A549 (cell line): ENCODE data around the gene POLR2H. TPM values are rescaled to one million over a fixed set of nuclear protein-coding genes. Genes with fewer than 3 reads are reported as not detected.

ENCODE experiments used
- ATAC-seq, 2 experiments: fragments of 200-7000 bp in 1 of 2; fragments of >200 bp in 1 of 2; cut with Nextera tagmentation in 1 of 2; cut with Tn5 transposase in 1 of 2; 3 replicates each; pipeline versions ENCODE4 v1.8.0 to v1.9.1; 2018 to 2020; ENCODE audit warnings: mild to moderate bottlenecking in 1 of 2, moderate library complexity in 1 of 2
- CTCF ChIA-PET: fragments of 300-600 bp; sonication (Branson Sonifier 250); formaldehyde crosslinking; extraction: SDS; loops from one replicate; lab custom pipeline; 2021; ENCODE audit warnings: antibody characterized with exemption, inconsistent platforms; lab: Yijun Ruan, JAX
- POLR2A ChIA-PET: fragments of 350-600 bp; formaldehyde crosslinking; extraction: SDS; loops from one replicate; lab custom pipeline; 2021; ENCODE audit warnings: antibody characterized with exemption, inconsistent platforms; lab: Yijun Ruan, JAX
- DNase-seq, 2 experiments: peaks; one replicate each; pipeline versions ENCODE4 v3.0.0 to v3.0.0-alpha.2; 2011 to 2016; ENCODE audit warnings: low read depth in 1 of 2, low spot score in 1 of 2
- FAIRE-seq: peaks from 2 replicates; lab custom pipeline; 2011; peaks lifted over from hg19 to GRCh38; lab: Jason Lieb, UNC
- H3K27ac ChIP-seq, 2 experiments: fragments of >200 bp; sonication (Bioruptor Twin); formaldehyde crosslinking; 3 replicates each; pipeline ENCODE4 v1.5.1; 2016 to 2017
- H3K4me1 ChIP-seq: fragments of >200 bp; sonication (Bioruptor Twin); formaldehyde crosslinking; 3 replicates; pipeline ENCODE4 v1.6.1; 2016
- H3K4me2 ChIP-seq: fragments of >200 bp; sonication (Bioruptor Twin); formaldehyde crosslinking; 3 replicates; pipeline ENCODE4 v1.6.1; 2016
- H3K4me3 ChIP-seq: fragments of >200 bp; sonication (Bioruptor Twin); formaldehyde crosslinking; 3 replicates; pipeline ENCODE4 v1.5.1; 2016
- H3K9me3 ChIP-seq: fragments of >200 bp; sonication (Bioruptor Twin); formaldehyde crosslinking; 3 replicates; pipeline ENCODE4 v1.6.1; 2016
- CHD2 ChIP-seq: fragments of 150-350 bp; IDR thresholded peaks from 2 replicates; pipeline ENCODE4 v1.6.1; 2014; ENCODE audit warnings: low read length; ENCODE audit not compliant: partially characterized antibody
- CHD4 ChIP-seq: fragments of 200-600 bp; sonication (generic); IDR thresholded peaks from 2 replicates; pipeline ENCODE4 v1.6.1; 2016; ENCODE audit warnings: antibody characterized with exemption, mild to moderate bottlenecking, borderline replicate concordance
- EHF ChIP-seq: fragments of 250-450 bp; sonication (Bioruptor Pico); IDR thresholded peaks from 2 replicates; pipeline ENCODE4 v1.5.0; 2020; ENCODE audit warnings: mild to moderate bottlenecking
- EHMT2 ChIP-seq: fragments of 200-600 bp; sonication (generic); IDR thresholded peaks from 2 replicates; pipeline ENCODE4 v1.6.1; 2016; ENCODE audit warnings: antibody characterized with exemption, low read depth, mild to moderate bottlenecking, moderate library complexity
- EP300 ChIP-seq, 2 experiments: fragments of >200 bp; sonication (Bioruptor Twin); formaldehyde crosslinking; IDR thresholded peaks; 2 replicates in 1 of 2; 3 replicates in 1 of 2; pipeline ENCODE4 v1.6.1; 2016 to 2017
- ESRRA ChIP-seq: fragments of 150-350 bp; IDR thresholded peaks from 2 replicates; pipeline ENCODE4 v1.6.1; 2014; ENCODE audit warnings: mild to moderate bottlenecking, low read length, borderline replicate concordance
- FOSL2 ChIP-seq, 2 experiments: fragments of 450-650 bp in 1 of 2; fragments of >200 bp in 1 of 2; sonication (Bioruptor Twin) in 1 of 2; formaldehyde crosslinking; IDR thresholded peaks; 2 replicates each; pipeline versions ENCODE4 v1.5.0 to v1.6.1; 2016 to 2020; ENCODE audit warnings: mild to moderate bottlenecking in 1 of 2, moderate library complexity in 1 of 2
- FOXS1 ChIP-seq: fragments of 250-450 bp; sonication (Bioruptor Pico); IDR thresholded peaks from 2 replicates; pipeline ENCODE4 v1.5.0; 2020; ENCODE audit warnings: mild to moderate bottlenecking, moderate library complexity
- HEYL ChIP-seq: fragments of 250-450 bp; sonication (Bioruptor Pico); IDR thresholded peaks from 2 replicates; pipeline ENCODE4 v1.8.0; 2021; ENCODE audit warnings: mild to moderate bottlenecking, moderate library complexity
- HOXA7 ChIP-seq: fragments of 250-450 bp; sonication (Bioruptor Pico); IDR thresholded peaks from 2 replicates; pipeline ENCODE4 v1.5.0; 2020; ENCODE audit warnings: mild to moderate bottlenecking, moderate library complexity
- JUNB ChIP-seq: fragments of >200 bp; sonication (Bioruptor Twin); formaldehyde crosslinking; IDR thresholded peaks from 2 replicates; pipeline ENCODE4 v1.6.1; 2016
- KDM5A ChIP-seq: fragments of 200-600 bp; sonication (generic); IDR thresholded peaks from 2 replicates; pipeline ENCODE4 v1.6.1; 2016; ENCODE audit warnings: antibody characterized with exemption, mild to moderate bottlenecking
- NFE2L2 ChIP-seq: fragments of 150-350 bp; conservative IDR thresholded peaks from 2 replicates; pipeline ENCODE4 v1.6.1; 2014; ENCODE audit warnings: low read length
- NPAS2 ChIP-seq: fragments of 250-450 bp; sonication (Bioruptor Pico); IDR thresholded peaks from 2 replicates; pipeline ENCODE4 v1.8.0; 2022; ENCODE audit warnings: mild to moderate bottlenecking, moderate library complexity, borderline replicate concordance
- POLR2A ChIP-seq: IDR thresholded peaks from 2 replicates; pipeline ENCODE4 v1.6.1; 2012; ENCODE audit warnings: mild to moderate bottlenecking, low read length
- POLR2AphosphoS2 ChIP-seq: conservative IDR thresholded peaks from 2 replicates; pipeline ENCODE4 v1.6.1; 2012; ENCODE audit warnings: low read length, improper control_type of control experiment, inconsistent platforms
- RCOR1 ChIP-seq: fragments of 150-350 bp; IDR thresholded peaks from 2 replicates; pipeline ENCODE4 v1.6.1; 2014; ENCODE audit warnings: antibody characterized with exemption, low read length, low read depth
- RFX5 ChIP-seq: fragments of 450-650 bp; IDR thresholded peaks from 2 replicates; pipeline ENCODE4 v1.7.1; 2014; ENCODE audit warnings: antibody characterized with exemption, mild to moderate bottlenecking, moderate library complexity
- RNF2 ChIP-seq: fragments of 200-600 bp; sonication (generic); IDR thresholded peaks from 2 replicates; pipeline ENCODE4 v1.6.1; 2016; ENCODE audit warnings: low read depth, mild to moderate bottlenecking, antibody characterized with exemption, moderate library complexity, borderline replicate concordance
- SMC3 ChIP-seq: fragments of >200 bp; sonication (Bioruptor Twin); formaldehyde crosslinking; IDR thresholded peaks from 3 replicates; pipeline ENCODE4 v1.6.1; 2018; ENCODE audit warnings: inconsistent platforms
- TFCP2L1 ChIP-seq: fragments of 250-450 bp; sonication (Bioruptor Pico); IDR thresholded peaks from 2 replicates; pipeline ENCODE4 v1.5.0; 2021; ENCODE audit warnings: mild to moderate bottlenecking
- ZC3H11A ChIP-seq: fragments of 450-650 bp; IDR thresholded peaks from 2 replicates; pipeline ENCODE4 v1.6.1; 2014; ENCODE audit warnings: antibody characterized with exemption, mild to moderate bottlenecking
- ZFP36 ChIP-seq: fragments of 450-650 bp; IDR thresholded peaks from 2 replicates; pipeline ENCODE4 v1.6.1; 2014; ENCODE audit warnings: borderline replicate concordance; ENCODE audit not compliant: partially characterized antibody
- ZSCAN20 ChIP-seq: fragments of 250-450 bp; sonication (Bioruptor Pico); IDR thresholded peaks from 2 replicates; pipeline ENCODE4 v1.8.0; 2022; ENCODE audit warnings: mild to moderate bottlenecking, moderate library complexity
- WGBS: methylation state at CpG from one replicate; pipeline ENCODE4 v1.1.6; 2017; ENCODE audit errors: missing lambda C conversion rate; 5-methylcytosine and 5-hydroxymethylcytosine counted together
- polyA plus RNA-seq, 4 experiments: library from polyadenylated mRNA; depleted of rRNA in 3 of 4; stranded (reverse); fragments of >200 nt; fragmentation: RNase III in 1 of 4; extraction: RNeasy Plus Mini Kit Qiagen cat#74134 plus additional on column Dnase treatment in 1 of 4; gene quantifications; 2 replicates in 3 of 4; 3 replicates in 1 of 4; pipeline ENCODE4 v1.2.3, GENCODE V29; 2011 to 2017
- TF ChIP-seq, protein P1 (sequence below): fragments of 150-350 bp; IDR thresholded peaks from 2 replicates; pipeline ENCODE4 v1.6.1; 2014; ENCODE audit warnings: low read depth, mild to moderate bottlenecking, low read length
- TF ChIP-seq, protein P2 (sequence below): fragments of >200 bp; sonication (Bioruptor Twin); formaldehyde crosslinking; IDR thresholded peaks from 2 replicates; pipeline ENCODE4 v1.6.1; 2016
- TF ChIP-seq, protein P3 (sequence below): IDR thresholded peaks from 2 replicates; pipeline ENCODE4 v1.6.1; 2012; ENCODE audit warnings: low read depth, borderline replicate concordance
- TF ChIP-seq, protein P4 (sequence below): IDR thresholded peaks from 2 replicates; pipeline ENCODE4 v1.6.1; 2012
- TF ChIP-seq, protein P5 (sequence below): fragments of 200-600 bp; sonication (generic); IDR thresholded peaks from 2 replicates; pipeline ENCODE4 v1.6.1; 2016; ENCODE audit warnings: antibody characterized with exemption, mild to moderate bottlenecking, moderate library complexity

POLR2H gene
- polyA plus RNA-seq, 2 of the 4 experiments (the other 2 are of a cell fraction) = 104 to 127 TPM

DNA sequence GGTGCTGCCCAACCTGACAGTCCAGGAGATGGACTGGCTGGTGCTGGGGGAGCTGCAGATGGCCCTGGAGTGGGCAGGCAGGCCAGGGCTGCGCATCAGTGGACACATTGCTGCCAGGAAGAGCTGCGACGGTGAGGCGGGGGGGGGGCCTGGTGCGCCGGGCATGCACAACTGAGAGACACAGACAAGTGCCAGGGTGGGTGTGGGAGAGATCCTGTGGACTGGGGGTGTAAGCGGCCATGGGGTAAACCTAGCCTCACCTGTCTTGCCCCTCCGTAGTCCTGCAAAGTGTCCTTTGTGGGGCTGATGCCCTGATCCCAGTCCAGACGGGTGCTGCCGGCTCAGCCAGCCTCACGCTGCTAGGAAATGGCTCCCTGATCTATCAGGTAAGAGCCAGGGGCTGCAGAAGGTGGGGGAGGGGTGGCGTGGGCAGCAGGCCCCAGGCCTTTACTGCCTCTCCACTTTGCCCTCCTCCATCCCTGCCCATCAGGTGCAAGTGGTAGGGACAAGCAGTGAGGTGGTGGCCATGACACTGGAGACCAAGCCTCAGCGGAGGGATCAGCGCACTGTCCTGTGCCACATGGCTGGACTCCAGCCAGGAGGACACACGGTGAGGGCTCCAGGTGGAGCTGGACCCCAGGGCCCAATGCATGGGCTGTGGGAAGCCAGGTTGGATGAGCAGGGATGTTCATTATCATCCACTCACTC, 21.7 kb downstream of the POLR2H start:
- TF ChIP-seq SMC3 (no peak), ZC3H11A (no peak)
- TF ChIP-seq, protein P1, sequence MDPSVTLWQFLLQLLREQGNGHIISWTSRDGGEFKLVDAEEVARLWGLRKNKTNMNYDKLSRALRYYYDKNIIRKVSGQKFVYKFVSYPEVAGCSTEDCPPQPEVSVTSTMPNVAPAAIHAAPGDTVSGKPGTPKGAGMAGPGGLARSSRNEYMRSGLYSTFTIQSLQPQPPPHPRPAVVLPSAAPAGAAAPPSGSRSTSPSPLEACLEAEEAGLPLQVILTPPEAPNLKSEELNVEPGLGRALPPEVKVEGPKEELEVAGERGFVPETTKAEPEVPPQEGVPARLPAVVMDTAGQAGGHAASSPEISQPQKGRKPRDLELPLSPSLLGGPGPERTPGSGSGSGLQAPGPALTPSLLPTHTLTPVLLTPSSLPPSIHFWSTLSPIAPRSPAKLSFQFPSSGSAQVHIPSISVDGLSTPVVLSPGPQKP = no peak
- WGBS = 84% methylated on average over 8 of the region's 15 CpGs
- Histone ChIP-seq H3K9me3 (no peaks in the 10 kb centered on the region), H3K4me2 (no peak overlapping the region), H3K4me3 (no peak overlapping the region), H3K27ac (no peak overlapping the region), H3K4me1 (no peaks in the 10 kb centered on the region)
- ChIA-PET CTCF (interaction anchor here (0.6 to 3.3 kb wide), 4 partner anchors 11 to 1591 kb away, joined by 3 to 16 read pairs (median 10); no protein-coding TSS in a partner anchor), POLR2A (no interaction called here)
- no peak for DNase-seq
- no peak for FAIRE-seq
- ATAC-seq = no peak

DNA sequence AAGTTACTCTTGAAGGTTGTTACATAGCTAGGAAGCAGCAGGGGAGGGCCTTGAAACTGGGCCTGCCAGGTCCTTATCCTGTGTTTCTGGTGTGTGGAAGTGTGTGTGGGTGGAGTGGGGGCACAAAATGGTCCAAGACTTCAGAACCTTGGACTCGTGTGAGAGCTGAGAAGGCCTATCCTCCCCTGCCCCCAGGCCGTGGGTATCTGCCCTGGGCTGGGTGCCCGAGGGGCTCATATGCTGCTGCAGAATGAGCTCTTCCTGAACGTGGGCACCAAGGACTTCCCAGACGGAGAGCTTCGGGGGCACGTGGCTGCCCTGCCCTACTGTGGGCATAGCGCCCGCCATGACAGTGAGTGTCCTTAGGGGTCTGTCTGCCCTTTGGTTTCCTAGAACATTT, 22.8 kb downstream of the POLR2H start:
- FAIRE-seq = no peak
- no peak overlapping the region for H3K4me3 ChIP-seq
- ChIA-PET POLR2A (no interaction called here), CTCF (interaction anchor here (0.5 to 3.3 kb wide), 4 partner anchors 13 to 156 kb away, joined by 3 to 16 read pairs (median 8); no protein-coding TSS in a partner anchor)
- TF ChIP-seq, protein P2, sequence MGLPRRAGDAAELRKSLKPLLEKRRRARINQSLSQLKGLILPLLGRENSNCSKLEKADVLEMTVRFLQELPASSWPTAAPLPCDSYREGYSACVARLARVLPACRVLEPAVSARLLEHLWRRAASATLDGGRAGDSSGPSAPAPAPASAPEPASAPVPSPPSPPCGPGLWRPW = no peak
- TF ChIP-seq RNF2 (no peak), POLR2A (no peak), EHMT2 (no peak), EP300 (IDR thresholded peaks at IDR 0.05) (no peak), CHD2 (no peak), ESRRA (no peak), HOXA7 (CRISPR knock-in tag) (no peak), ZFP36 (no peak), TFCP2L1 (no peak), RFX5 (no peak), EHF (CRISPR knock-in tag) (no peak), POLR2AphosphoS2 (no peak)
- TF ChIP-seq, protein P3, sequence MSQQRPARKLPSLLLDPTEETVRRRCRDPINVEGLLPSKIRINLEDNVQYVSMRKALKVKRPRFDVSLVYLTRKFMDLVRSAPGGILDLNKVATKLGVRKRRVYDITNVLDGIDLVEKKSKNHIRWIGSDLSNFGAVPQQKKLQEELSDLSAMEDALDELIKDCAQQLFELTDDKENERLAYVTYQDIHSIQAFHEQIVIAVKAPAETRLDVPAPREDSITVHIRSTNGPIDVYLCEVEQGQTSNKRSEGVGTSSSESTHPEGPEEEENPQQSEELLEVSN = no peak
- H3K4me2 ChIP-seq = no peak overlapping the region
- DNase-seq = no peak
- H3K4me1 ChIP-seq = no peaks in the 10 kb centered on the region
- ATAC-seq = no peak
- no peak overlapping the region for H3K27ac ChIP-seq
- no peaks in the 10 kb centered on the region for H3K9me3 ChIP-seq
- 56% methylated on average over 7 of the region's 9 CpGs for WGBS

DNA sequence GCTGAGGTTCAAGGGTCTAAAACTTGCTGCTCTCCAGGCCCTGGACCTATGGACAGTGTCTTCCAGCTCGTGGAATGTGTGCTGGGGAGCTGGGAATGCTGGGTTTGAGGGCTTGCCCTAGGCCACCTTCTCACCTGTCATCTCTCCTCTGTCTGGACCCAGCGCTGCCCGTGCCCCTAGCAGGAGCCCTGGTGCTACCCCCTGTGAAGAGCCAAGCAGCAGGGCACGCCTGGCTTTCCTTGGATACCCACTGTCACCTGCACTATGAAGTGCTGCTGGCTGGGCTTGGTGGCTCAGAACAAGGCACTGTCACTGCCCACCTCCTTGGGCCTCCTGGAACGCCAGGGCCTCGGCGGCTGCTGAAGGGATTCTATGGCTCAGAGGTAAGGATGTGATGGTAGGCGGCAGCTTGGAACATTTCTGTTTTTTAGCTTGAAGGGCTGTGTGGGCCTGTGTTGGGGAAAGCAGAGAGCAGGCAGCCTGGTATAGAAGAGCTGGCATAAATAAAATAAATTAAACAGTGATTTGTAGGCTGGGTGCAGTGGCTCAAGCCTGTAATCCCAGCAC, 23.4 kb downstream of the POLR2H start:
- H3K4me3 ChIP-seq = no peak overlapping the region
- FAIRE-seq (no peak), DNase-seq (no peak), ATAC-seq (no peak)
- ChIA-PET POLR2A (no interaction called here), CTCF (interaction anchor here (0.8 to 3.3 kb wide), 3 partner anchors 13 to 155 kb away, joined by 4 to 16 read pairs (median 13); no protein-coding TSS in a partner anchor)
- H3K27ac ChIP-seq = no peak overlapping the region
- H3K4me1 ChIP-seq = no peaks in the 10 kb centered on the region
- no peak overlapping the region for H3K4me2 ChIP-seq
- WGBS = 76% methylated on average over 7 of the region's 8 CpGs
- H3K9me3 ChIP-seq = no peaks in the 10 kb centered on the region
- TF ChIP-seq, protein P4, sequence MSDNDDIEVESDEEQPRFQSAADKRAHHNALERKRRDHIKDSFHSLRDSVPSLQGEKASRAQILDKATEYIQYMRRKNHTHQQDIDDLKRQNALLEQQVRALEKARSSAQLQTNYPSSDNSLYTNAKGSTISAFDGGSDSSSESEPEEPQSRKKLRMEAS = no peak
- TF ChIP-seq RCOR1 (no peak), HOXA7 (CRISPR knock-in tag) (no peak), FOXS1 (CRISPR knock-in tag) (no peak), NFE2L2 (no peak), JUNB (no peak), FOSL2 (IDR thresholded peaks at IDR 0.05) (no peak), FOSL2 (CRISPR knock-in tag; IDR thresholded peaks at IDR 0.05) (no peak), CHD2 (no peak), KDM5A (no peak), POLR2A (no peak), NPAS2 (CRISPR knock-in tag) (no peak), HEYL (CRISPR knock-in tag) (no peak), CHD4 (no peak), ZSCAN20 (no peak)
- TF ChIP-seq, protein P5, sequence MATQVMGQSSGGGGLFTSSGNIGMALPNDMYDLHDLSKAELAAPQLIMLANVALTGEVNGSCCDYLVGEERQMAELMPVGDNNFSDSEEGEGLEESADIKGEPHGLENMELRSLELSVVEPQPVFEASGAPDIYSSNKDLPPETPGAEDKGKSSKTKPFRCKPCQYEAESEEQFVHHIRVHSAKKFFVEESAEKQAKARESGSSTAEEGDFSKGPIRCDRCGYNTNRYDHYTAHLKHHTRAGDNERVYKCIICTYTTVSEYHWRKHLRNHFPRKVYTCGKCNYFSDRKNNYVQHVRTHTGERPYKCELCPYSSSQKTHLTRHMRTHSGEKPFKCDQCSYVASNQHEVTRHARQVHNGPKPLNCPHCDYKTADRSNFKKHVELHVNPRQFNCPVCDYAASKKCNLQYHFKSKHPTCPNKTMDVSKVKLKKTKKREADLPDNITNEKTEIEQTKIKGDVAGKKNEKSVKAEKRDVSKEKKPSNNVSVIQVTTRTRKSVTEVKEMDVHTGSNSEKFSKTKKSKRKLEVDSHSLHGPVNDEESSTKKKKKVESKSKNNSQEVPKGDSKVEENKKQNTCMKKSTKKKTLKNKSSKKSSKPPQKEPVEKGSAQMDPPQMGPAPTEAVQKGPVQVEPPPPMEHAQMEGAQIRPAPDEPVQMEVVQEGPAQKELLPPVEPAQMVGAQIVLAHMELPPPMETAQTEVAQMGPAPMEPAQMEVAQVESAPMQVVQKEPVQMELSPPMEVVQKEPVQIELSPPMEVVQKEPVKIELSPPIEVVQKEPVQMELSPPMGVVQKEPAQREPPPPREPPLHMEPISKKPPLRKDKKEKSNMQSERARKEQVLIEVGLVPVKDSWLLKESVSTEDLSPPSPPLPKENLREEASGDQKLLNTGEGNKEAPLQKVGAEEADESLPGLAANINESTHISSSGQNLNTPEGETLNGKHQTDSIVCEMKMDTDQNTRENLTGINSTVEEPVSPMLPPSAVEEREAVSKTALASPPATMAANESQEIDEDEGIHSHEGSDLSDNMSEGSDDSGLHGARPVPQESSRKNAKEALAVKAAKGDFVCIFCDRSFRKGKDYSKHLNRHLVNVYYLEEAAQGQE = no peak
